Vagina (tissue), 2 donors: Measurements from ENCODE around the gene CYP1A2. TPM values are rescaled to one million over a fixed set of nuclear protein-coding genes. Genes with fewer than 3 reads are reported as not detected.
A peak's percentile ranks its signal among the peaks of the same experiment; 100 is the strongest.

Experiments
- DNase-seq, 2 donors: peaks; one replicate each; pipeline ENCODE4 v3.0.0-alpha.2; 2017; ENCODE audit errors: extremely low spot score in 2 of 2
- H3K27ac ChIP-seq: fragments of 200-600 bp; sonication (generic); one replicate; pipeline ENCODE4 v1.5.1; 2019
- H3K27me3 ChIP-seq: fragments of 200-600 bp; sonication (generic); one replicate; pipeline ENCODE4 v1.5.1; 2019
- H3K36me3 ChIP-seq, 2 donors: fragments of 200-600 bp; sonication (generic); one replicate each; pipeline ENCODE4 v1.5.1; 2017 to 2019
- H3K4me1 ChIP-seq: fragments of 200-600 bp; sonication (generic); one replicate; pipeline ENCODE4 v1.5.1; 2019
- H3K4me3 ChIP-seq, 2 donors: fragments of 200-600 bp; sonication (generic); 1 replicate in 1 of 2; 2 replicates in 1 of 2; pipeline ENCODE4 v1.5.1; 2016 to 2019
- H3K9me3 ChIP-seq: fragments of 200-600 bp; sonication (generic); one replicate; pipeline ENCODE4 v1.5.1; 2019
- CTCF ChIP-seq, 3 experiments: fragments of 450-650 bp in 2 of 3; fragments of 200-600 bp in 1 of 3; sonication (generic) in 1 of 3; IDR thresholded peaks; one replicate each; pipeline ENCODE4 v1.5.1; 2017 to 2019; ENCODE audit warnings: antibody characterized with exemption in 3 of 3, mild to moderate bottlenecking in 2 of 3, moderate library complexity in 2 of 3
- POLR2A ChIP-seq, 2 donors: fragments of 450-650 bp; IDR thresholded peaks; one replicate each; pipeline ENCODE4 v1.6.1; 2017; ENCODE audit warnings: antibody characterized with exemption in 2 of 2, mild to moderate bottlenecking in 2 of 2, moderate library complexity in 2 of 2
- POLR2AphosphoS5 ChIP-seq, 2 donors: sonication (generic); formaldehyde crosslinking; IDR thresholded peaks; one replicate each; pipeline ENCODE4 v1.9.0; 2017; ENCODE audit warnings: antibody characterized with exemption in 2 of 2, mild to moderate bottlenecking in 2 of 2, low read depth in 1 of 2; ENCODE audit not compliant: insufficient read depth in 1 of 2
- intact Hi-C: fragments of 100-400 bp; cut with DNase I; formaldehyde crosslinking; loops from one replicate; pipeline ENCODE4 v1.15.1; 2023
- total RNA-seq: library from RNA; depleted of rRNA; stranded (reverse); fragments of >200 nt; gene quantifications from one replicate; pipeline ENCODE4 v1.2.3, GENCODE V29; 2016

CYP1A2 gene
- total RNA-seq, 1 donor from 2014 or later, result not detected

GRCh38 chr15:74793135-74794028 lies 44.7 kb downstream of the CYP1A2 start:
- Histone ChIP-seq H3K36me3 (no peaks in the 10 kb centered on the region), H3K27ac (peak overlapping the region; percentile 51), H3K27me3 (no peaks in the 10 kb centered on the region), H3K9me3 (no peaks in the 10 kb centered on the region), H3K4me3 (no peak overlapping the region), H3K4me1 (peaks cover 74% of the 10 kb centered on the region)
- no peak for TF ChIP-seq CTCF (IDR thresholded peaks at IDR 0.05)
- no peak for TF ChIP-seq POLR2AphosphoS5 (IDR thresholded peaks at IDR 0.05; ENCODE audit: insufficient read depth in 1 of 2, low read depth in 1 of 2)
- TF ChIP-seq POLR2A (IDR thresholded peaks at IDR 0.05), result no peak
- DNase-seq, result no peak
- intact Hi-C loops, result no loop called here

GRCh38 chr15:74794248-74794969 lies 45.8 kb downstream of the CYP1A2 start:
- H3K27ac ChIP-seq, result peak overlapping the region; percentile 4
- H3K36me3 ChIP-seq, result peaks cover 0 to 6% of the 10 kb centered on the region in 2 donors
- H3K9me3 ChIP-seq, result no peaks in the 10 kb centered on the region
- TF ChIP-seq POLR2AphosphoS5 (IDR thresholded peaks at IDR 0.05; ENCODE audit: insufficient read depth in 1 of 2, low read depth in 1 of 2) (no peak), POLR2A (IDR thresholded peaks at IDR 0.05) (no peak), CTCF (IDR thresholded peaks at IDR 0.05) (no peak)
- no peak for DNase-seq
- intact Hi-C loops, result no loop called here
- no peaks in the 10 kb centered on the region for H3K27me3 ChIP-seq
- H3K4me1 ChIP-seq, result peaks cover 74% of the 10 kb centered on the region
- no peak overlapping the region for H3K4me3 ChIP-seq

- H3K27ac ChIP-seq, result peak overlapping the region; percentile 4
- intact Hi-C loops, result no loop called here
- peaks cover 0 to 10% of the 10 kb centered on the region in 2 donors for H3K36me3 ChIP-seq
- no peaks in the 10 kb centered on the region for H3K9me3 ChIP-seq
- H3K27me3 ChIP-seq, result no peaks in the 10 kb centered on the region
- H3K4me1 ChIP-seq, result peaks cover 74% of the 10 kb centered on the region
- no peak overlapping the region for H3K4me3 ChIP-seq
- DNase-seq, result no peak
- no peak for TF ChIP-seq POLR2A (IDR thresholded peaks at IDR 0.05)
- no peak for TF ChIP-seq CTCF (IDR thresholded peaks at IDR 0.05)
- no peak for TF ChIP-seq POLR2AphosphoS5 (IDR thresholded peaks at IDR 0.05; ENCODE audit: insufficient read depth in 1 of 2, low read depth in 1 of 2)
Measured at GRCh38 chr15:74794970-74795349, 46.3 kb downstream of the CYP1A2 start.

GRCh38 chr15:74795966-74796625 lies 47.5 kb downstream of the CYP1A2 start:
- intact Hi-C loops, result no loop called here
- H3K36me3 ChIP-seq, result peaks cover 0 to 18% of the 10 kb centered on the region in 2 donors
- DNase-seq, result no peak
- TF ChIP-seq POLR2A (IDR thresholded peaks at IDR 0.05), result no peak
- no peak for TF ChIP-seq POLR2AphosphoS5 (IDR thresholded peaks at IDR 0.05; ENCODE audit: insufficient read depth in 1 of 2, low read depth in 1 of 2)
- TF ChIP-seq CTCF (IDR thresholded peaks at IDR 0.05), result no peak
- no peak overlapping the region for H3K4me3 ChIP-seq
- no peak overlapping the region for H3K27ac ChIP-seq
- H3K9me3 ChIP-seq, result no peaks in the 10 kb centered on the region
- peaks cover 68% of the 10 kb centered on the region for H3K4me1 ChIP-seq
- H3K27me3 ChIP-seq, result no peaks in the 10 kb centered on the region
